Anterior cingulate cortex (tissue), 58 donors: ENCODE results near the gene BAG5.
A peak's percentile ranks its signal among the peaks of the same experiment; 100 is the strongest.

Source experiments
- DNase-seq, 58 donors: peaks; one replicate each; lab custom pipeline; 2025; lab: John Stamatoyannopoulos, UW

BAG5 gene

GRCh38 chr14:103536693-103537092 lies 25.8 kb downstream of the BAG5 start:
- DNase-seq = no peak

GRCh38 chr14:103535891-103536565 lies 26.4 kb downstream of the BAG5 start:
- no peak for DNase-seq

GRCh38 chr14:103535081-103535890 lies 27.2 kb downstream of the BAG5 start:
- DNase-seq = no peak

GRCh38 chr14:103534576-103535061 lies 27.8 kb downstream of the BAG5 start:
- no peak for DNase-seq

GRCh38 chr14:103533999-103534575 lies 28.4 kb downstream of the BAG5 start:
- peak in 29 of 58 donors; percentile 32 to 87 (median 61) for DNase-seq

GRCh38 chr14:103533137-103533998 lies 29.1 kb downstream of the BAG5 start:
- no peak for DNase-seq

GRCh38 chr14:103532216-103533136 lies 30.0 kb downstream of the BAG5 start:
- no peak for DNase-seq

GRCh38 chr14:103531421-103532215 lies 30.8 kb downstream of the BAG5 start:
- no peak for DNase-seq

- no peak for DNase-seq
Observed at GRCh38 chr14:103530831-103531230, 31.6 kb downstream of the BAG5 start.

- no peak for DNase-seq
Observed at GRCh38 chr14:103530390-103530789, 32.1 kb downstream of the BAG5 start.

GRCh38 chr14:103529383-103530365 lies 32.8 kb downstream of the BAG5 start:
- DNase-seq = peak in 1 of 58 donors; percentile 53

- peak; percentile 41 to 91 (median 84) for DNase-seq
Observed at GRCh38 chr14:103528587-103529382, 33.7 kb downstream of the BAG5 start, which contains the start of gene TRMT61A. Gene TRMT61A (plus strand): TSS chr14:103529196. CDS start chr14:103529979, 783 bp downstream.

- peak in 34 of 58 donors; percentile 27 to 74 (median 58) for DNase-seq
Observed at GRCh38 chr14:103528146-103528586, 34.3 kb downstream of the BAG5 start.

GRCh38 chr14:103527408-103528145 lies 34.9 kb downstream of the BAG5 start:
- DNase-seq = no peak

- DNase-seq = no peak
Observed at GRCh38 chr14:103526914-103527248, 35.6 kb downstream of the BAG5 start.
